ENCODE measurements around the gene STX16. TPM values are rescaled to one million over a fixed set of nuclear protein-coding genes. Genes with fewer than 3 reads are reported as not detected.

Gene STX16
- total RNA-seq, 1 donor from 2014 or later = 66.9 TPM

- peaks cover 2% of the 10 kb centered on the region for H3K4me1 Mint-ChIP-seq (ENCODE audit: unreplicated experiment)
- peaks cover 36% of the 10 kb centered on the region for H3K36me3 Mint-ChIP-seq (ENCODE audit: unreplicated experiment)
- no peaks in the 10 kb centered on the region for H3K27me3 Mint-ChIP-seq (ENCODE audit: unreplicated experiment)
- DNase-seq (ENCODE audit: extremely low spot score, unreplicated experiment) = peak; percentile 46
- TF ChIP-seq CTCF (IDR thresholded peaks at IDR 0.05) = no peak
- no peak overlapping the region for H3K4me3 Mint-ChIP-seq (ENCODE audit: unreplicated experiment)
- H3K9me3 Mint-ChIP-seq (ENCODE audit: unreplicated experiment) = no peaks in the 10 kb centered on the region
- no peak overlapping the region for H3K27ac Mint-ChIP-seq (ENCODE audit: unreplicated experiment)
Measured at GRCh38 chr20:58664883-58665282, 13.8 kb downstream of the STX16 start.

- Mint-ChIP-seq H3K27ac (ENCODE audit: unreplicated experiment) (no peak overlapping the region), H3K4me1 (ENCODE audit: unreplicated experiment) (no peaks in the 10 kb centered on the region), H3K4me3 (ENCODE audit: unreplicated experiment) (no peak overlapping the region), H3K36me3 (ENCODE audit: unreplicated experiment) (peaks cover 40% of the 10 kb centered on the region), H3K27me3 (ENCODE audit: unreplicated experiment) (no peaks in the 10 kb centered on the region), H3K9me3 (ENCODE audit: unreplicated experiment) (no peaks in the 10 kb centered on the region)
- peak; percentile 60 for DNase-seq (ENCODE audit: extremely low spot score, unreplicated experiment)
- TF ChIP-seq CTCF (IDR thresholded peaks at IDR 0.05) = no peak
Measured at GRCh38 chr20:58665606-58666005, 14.5 kb downstream of the STX16 start.

- Mint-ChIP-seq H3K4me3 (ENCODE audit: unreplicated experiment) (no peak overlapping the region), H3K4me1 (ENCODE audit: unreplicated experiment) (no peaks in the 10 kb centered on the region), H3K27ac (ENCODE audit: unreplicated experiment) (no peak overlapping the region), H3K36me3 (ENCODE audit: unreplicated experiment) (peaks cover 34% of the 10 kb centered on the region), H3K27me3 (ENCODE audit: unreplicated experiment) (no peaks in the 10 kb centered on the region), H3K9me3 (ENCODE audit: unreplicated experiment) (no peaks in the 10 kb centered on the region)
- DNase-seq (ENCODE audit: extremely low spot score, unreplicated experiment) = no peak
- no peak for TF ChIP-seq CTCF (IDR thresholded peaks at IDR 0.05)
Measured at GRCh38 chr20:58666702-58667101, 15.6 kb downstream of the STX16 start.

GRCh38 chr20:58667975-58668374 is 16.9 kb downstream of the STX16 start:
- H3K27ac Mint-ChIP-seq (ENCODE audit: unreplicated experiment) = no peak overlapping the region
- peak; percentile 49 for DNase-seq (ENCODE audit: extremely low spot score, unreplicated experiment)

GRCh38 chr20:58668901-58669286 is 17.8 kb downstream of the STX16 start:
- TF ChIP-seq CTCF (IDR thresholded peaks at IDR 0.05) = no peak
- no peak for DNase-seq (ENCODE audit: extremely low spot score, unreplicated experiment)
- Mint-ChIP-seq H3K27me3 (ENCODE audit: unreplicated experiment) (no peaks in the 10 kb centered on the region), H3K27ac (ENCODE audit: unreplicated experiment) (no peak overlapping the region), H3K36me3 (ENCODE audit: unreplicated experiment) (peaks cover 36% of the 10 kb centered on the region), H3K4me1 (ENCODE audit: unreplicated experiment) (no peaks in the 10 kb centered on the region), H3K4me3 (ENCODE audit: unreplicated experiment) (no peak overlapping the region), H3K9me3 (ENCODE audit: unreplicated experiment) (no peaks in the 10 kb centered on the region)

More at GRCh38 chr20:58667975-58668374, 16.9 kb downstream of the STX16 start:
- no peak for TF ChIP-seq CTCF (IDR thresholded peaks at IDR 0.05)
- H3K4me1 Mint-ChIP-seq (ENCODE audit: unreplicated experiment) = no peaks in the 10 kb centered on the region
- H3K36me3 Mint-ChIP-seq (ENCODE audit: unreplicated experiment) = peaks cover 34% of the 10 kb centered on the region
- H3K9me3 Mint-ChIP-seq (ENCODE audit: unreplicated experiment) = no peaks in the 10 kb centered on the region
- no peaks in the 10 kb centered on the region for H3K27me3 Mint-ChIP-seq (ENCODE audit: unreplicated experiment)
- no peak overlapping the region for H3K4me3 Mint-ChIP-seq (ENCODE audit: unreplicated experiment)
